Liver (tissue), 3 donors: ENCODE measurements around the gene USP46.

ENCODE experiments used
- NR2F2 ChIP-seq: IDR thresholded peaks from 2 replicates; pipeline ENCODE4 v1.6.1; 2016; ENCODE audit warnings: antibody characterized with exemption
- RAD21 ChIP-seq, 2 donors: IDR thresholded peaks; 2 replicates each; pipeline ENCODE4 v1.6.1; 2016; ENCODE audit warnings: antibody characterized with exemption in 2 of 2, mild to moderate bottlenecking in 2 of 2
- TF ChIP-seq, protein P1 (sequence below): IDR thresholded peaks from 2 replicates; pipeline ENCODE4 v1.6.1; 2016; ENCODE audit warnings: antibody characterized with exemption
- TF ChIP-seq, protein P2 (sequence below): fragments of 150-350 bp; IDR thresholded peaks from 2 replicates; pipeline ENCODE4 v1.5.1; 2017; ENCODE audit warnings: improper control_type of control experiment, low read depth, low read length; ENCODE audit not compliant: missing input control
- donor health status: healthy.
- donor health status: healthy.

GRCh38 chr4:52545099-52546069 is 113.7 kb downstream of the USP46 start:
- peak; percentile 99 for TF ChIP-seq RAD21 (IDR thresholded peaks at IDR 0.05)
- TF ChIP-seq, protein P1, sequence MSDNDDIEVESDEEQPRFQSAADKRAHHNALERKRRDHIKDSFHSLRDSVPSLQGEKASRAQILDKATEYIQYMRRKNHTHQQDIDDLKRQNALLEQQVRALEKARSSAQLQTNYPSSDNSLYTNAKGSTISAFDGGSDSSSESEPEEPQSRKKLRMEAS, result no peak
- TF ChIP-seq NR2F2, result no peak
- TF ChIP-seq, protein P2, sequence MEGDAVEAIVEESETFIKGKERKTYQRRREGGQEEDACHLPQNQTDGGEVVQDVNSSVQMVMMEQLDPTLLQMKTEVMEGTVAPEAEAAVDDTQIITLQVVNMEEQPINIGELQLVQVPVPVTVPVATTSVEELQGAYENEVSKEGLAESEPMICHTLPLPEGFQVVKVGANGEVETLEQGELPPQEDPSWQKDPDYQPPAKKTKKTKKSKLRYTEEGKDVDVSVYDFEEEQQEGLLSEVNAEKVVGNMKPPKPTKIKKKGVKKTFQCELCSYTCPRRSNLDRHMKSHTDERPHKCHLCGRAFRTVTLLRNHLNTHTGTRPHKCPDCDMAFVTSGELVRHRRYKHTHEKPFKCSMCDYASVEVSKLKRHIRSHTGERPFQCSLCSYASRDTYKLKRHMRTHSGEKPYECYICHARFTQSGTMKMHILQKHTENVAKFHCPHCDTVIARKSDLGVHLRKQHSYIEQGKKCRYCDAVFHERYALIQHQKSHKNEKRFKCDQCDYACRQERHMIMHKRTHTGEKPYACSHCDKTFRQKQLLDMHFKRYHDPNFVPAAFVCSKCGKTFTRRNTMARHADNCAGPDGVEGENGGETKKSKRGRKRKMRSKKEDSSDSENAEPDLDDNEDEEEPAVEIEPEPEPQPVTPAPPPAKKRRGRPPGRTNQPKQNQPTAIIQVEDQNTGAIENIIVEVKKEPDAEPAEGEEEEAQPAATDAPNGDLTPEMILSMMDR, result peak; percentile 97
